Activated naive CD4-positive, alpha-beta T cell treated with anti-CD3 and anti-CD28 coated beads, Interleukin-2, amount 10 ng/mL, durations not matched to agents 7 days and 5 days (primary cell): ENCODE data around the gene ATP5F1E.

Experiments
- CTCF ChIA-PET: fragments of 350-600 bp; sonication (Branson Sonifier 250); formaldehyde crosslinking; loops from one replicate; lab custom pipeline; 2021; ENCODE audit warnings: antibody characterized with exemption; lab: Charles Lee
- DNase-seq: peaks from one replicate; pipeline ENCODE4 v3.0.0-alpha.2; 2020
- H3K27ac Mint-ChIP-seq: one replicate; pipeline ENCODE4 v1.8.0; 2021; ENCODE audit warnings: mild to moderate bottlenecking, moderate library complexity, mixed read lengths
- H3K27me3 Mint-ChIP-seq: one replicate; pipeline ENCODE4 v1.8.0; 2021; ENCODE audit warnings: mild to moderate bottlenecking, mixed read lengths
- H3K36me3 Mint-ChIP-seq: one replicate; pipeline ENCODE4 v1.8.0; 2021; ENCODE audit warnings: mixed read lengths
- H3K4me1 Mint-ChIP-seq: one replicate; pipeline ENCODE4 v1.8.0; 2021; ENCODE audit warnings: mixed read lengths
- H3K4me3 Mint-ChIP-seq: one replicate; pipeline ENCODE4 v1.8.0; 2021; ENCODE audit warnings: mild to moderate bottlenecking, moderate library complexity, mixed read lengths
- H3K9me3 Mint-ChIP-seq: one replicate; pipeline ENCODE4 v1.8.0; 2021; ENCODE audit warnings: mixed read lengths

The ATP5F1E gene

DNA sequence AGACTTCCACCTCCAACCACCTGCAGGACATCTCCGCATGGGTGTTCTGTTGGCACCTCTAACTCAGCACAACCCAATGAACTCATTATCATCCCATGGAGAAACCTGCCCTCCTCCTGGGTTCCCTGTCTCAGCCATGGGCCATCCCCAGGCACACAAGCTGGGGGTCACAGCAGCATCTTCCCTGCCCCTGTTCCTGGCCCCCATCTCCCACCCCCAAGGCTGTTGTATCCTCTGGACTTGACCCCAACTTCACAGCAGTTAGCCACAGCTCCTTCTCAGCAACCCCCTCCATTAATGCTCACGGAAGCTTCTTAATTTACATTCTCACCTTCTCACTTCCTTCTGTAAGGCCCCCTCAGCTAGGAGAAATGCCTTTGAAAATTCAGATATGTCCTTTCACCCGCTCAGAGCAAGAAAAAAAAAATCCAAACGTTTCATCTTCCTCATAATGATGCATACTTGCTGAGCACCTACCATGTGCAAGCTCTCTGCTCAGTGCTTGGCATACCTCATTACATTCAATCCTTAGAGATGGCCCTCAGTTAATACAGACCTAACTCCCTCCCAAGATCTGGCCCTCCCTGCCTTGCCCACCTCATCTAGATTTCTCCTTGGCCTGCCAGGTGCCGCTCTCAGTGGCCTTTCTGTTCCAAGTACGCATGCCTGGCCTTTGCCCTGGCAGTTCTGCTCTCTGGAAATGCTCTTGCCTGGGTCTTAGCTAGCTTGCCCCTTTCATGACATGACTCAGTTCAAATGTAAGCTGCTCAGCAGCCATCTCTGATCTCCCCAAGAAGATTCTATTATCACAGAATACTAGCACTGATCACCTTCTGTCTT, 53.6 kb downstream of the ATP5F1E start:
- no peak overlapping the region for H3K4me3 Mint-ChIP-seq
- CTCF ChIA-PET, result interaction anchor here (0.6 to 0.7 kb wide), 2 partner anchors 64 to 454 kb away, joined by 3 read pairs; partner anchors contain the start of gene PRELID3B
- H3K36me3 Mint-ChIP-seq, result peaks cover 7% of the 10 kb centered on the region
- no peak for DNase-seq
- H3K4me1 Mint-ChIP-seq, result peaks cover 17% of the 10 kb centered on the region
- H3K27me3 Mint-ChIP-seq, result peaks cover 38% of the 10 kb centered on the region
- no peak overlapping the region for H3K27ac Mint-ChIP-seq
- peaks cover 6% of the 10 kb centered on the region for H3K9me3 Mint-ChIP-seq

DNA sequence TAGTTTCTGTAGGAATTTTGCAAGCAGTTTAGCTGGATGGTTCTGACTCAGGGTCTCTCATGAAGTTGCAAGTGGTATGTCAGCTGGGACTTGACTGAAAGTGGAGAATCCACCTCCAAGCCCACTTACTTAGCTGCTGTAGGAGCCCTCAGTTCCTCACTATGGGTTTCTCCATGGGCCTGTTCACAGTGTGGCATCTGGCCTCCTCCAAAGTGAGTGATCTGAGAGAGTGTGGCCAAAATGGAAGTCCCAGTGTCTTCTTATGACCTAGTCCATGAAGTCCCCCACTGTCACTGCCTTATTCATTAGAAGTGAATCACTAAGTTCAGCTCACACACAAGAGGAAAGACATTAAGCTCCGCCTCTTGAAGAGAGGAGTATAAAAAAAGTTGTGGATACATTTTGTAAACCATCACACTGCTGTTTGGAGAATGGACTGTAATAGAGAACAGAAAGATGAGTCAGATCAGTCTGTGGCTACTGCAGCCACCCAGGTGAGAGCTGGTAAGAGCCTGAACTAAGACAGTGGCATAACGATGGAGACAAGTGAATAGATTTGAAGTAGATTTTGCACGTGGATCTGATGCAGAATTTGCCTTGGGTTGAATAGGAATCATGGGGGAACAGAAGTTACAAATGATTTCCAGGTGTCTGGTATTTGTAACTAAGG, 55.9 kb downstream of the ATP5F1E start:
- DNase-seq, result no peak
- CTCF ChIA-PET, result no interaction called here
- H3K4me1 Mint-ChIP-seq, result peaks cover 2% of the 10 kb centered on the region
- peaks cover 6% of the 10 kb centered on the region for H3K9me3 Mint-ChIP-seq
- peaks cover 47% of the 10 kb centered on the region for H3K27me3 Mint-ChIP-seq
- no peaks in the 10 kb centered on the region for H3K36me3 Mint-ChIP-seq
- no peak overlapping the region for H3K27ac Mint-ChIP-seq
- H3K4me3 Mint-ChIP-seq, result no peak overlapping the region
